K562 (cell line): Measurements from ENCODE around the gene PDIA4.

Experiments used
- CEBPG ChIP-seq, 3 experiments: fragments of 200-800 bp in 1 of 3; sonication (Bioruptor generic) in 1 of 3; sonication (generic) in 1 of 3; formaldehyde crosslinking in 1 of 3; IDR thresholded peaks in 2 of 3; conservative IDR thresholded peaks in 1 of 3; 2 replicates each; pipeline versions ENCODE4 v1.6.1 to v1.8.0; 2016 to 2022; ENCODE audit warnings: missing compliant biosample characterization in 2 of 3, missing genetic modification characterization in 2 of 3, mild to moderate bottlenecking in 1 of 3, missing genetic modification reagents in 1 of 3
- CTCF ChIP-seq, 3 experiments: IDR thresholded peaks in 2 of 3; conservative IDR thresholded peaks in 1 of 3; 2 replicates each; pipeline ENCODE4 v1.5.1; 2011 to 2012; ENCODE audit warnings: low read length in 3 of 3, mild to moderate bottlenecking in 3 of 3, control low read depth in 2 of 3, improper control_type of control experiment in 1 of 3, inconsistent platforms in 1 of 3, low read depth in 1 of 3, mixed read lengths in 1 of 3, moderate library complexity in 1 of 3; ENCODE audit not compliant: insufficient read depth in 2 of 3
- PCBP2 ChIP-seq: fragments of 200-400 bp; formaldehyde crosslinking; IDR thresholded peaks from 2 replicates; pipeline ENCODE4 v1.6.1; 2018; ENCODE audit warnings: low read length, low read depth, mild to moderate bottlenecking, moderate library complexity; ENCODE audit not compliant: poor library complexity, severe bottlenecking
- PRPF4 ChIP-seq: fragments of 200-400 bp; formaldehyde crosslinking; IDR thresholded peaks from one replicate; pipeline ENCODE4 v1.6.1; 2017; ENCODE audit warnings: low read length, low read depth, mild to moderate bottlenecking; ENCODE audit not compliant: insufficient read depth, poor library complexity, severe bottlenecking
- ZBTB8A ChIP-seq: fragments of 450-650 bp; IDR thresholded peaks from 2 replicates; pipeline ENCODE4 v1.6.1; 2018; ENCODE audit warnings: mild to moderate bottlenecking, moderate library complexity; ENCODE audit not compliant: partially characterized antibody
- ZC3H4 ChIP-seq: sonication (generic); formaldehyde crosslinking; IDR thresholded peaks from 2 replicates; pipeline ENCODE4 v1.9.0; 2021; ENCODE audit warnings: missing genetic modification reagents, borderline replicate concordance
- ZNF134 ChIP-seq: fragments of 250-450 bp; sonication (Bioruptor Pico); conservative IDR thresholded peaks from 2 replicates; pipeline ENCODE4 v1.4.0; 2020
- ZNF3 ChIP-seq: fragments of 250-450 bp; sonication (Bioruptor Pico); IDR thresholded peaks from 2 replicates; pipeline ENCODE4 v1.5.0; 2021; ENCODE audit warnings: mild to moderate bottlenecking, moderate library complexity

- TF ChIP-seq PCBP2 (no peak), ZC3H4 (CRISPR knock-in tag) (no peak), CTCF (IDR thresholded peaks at IDR 0.05 in 2 of 3, conservative IDR thresholded peaks at IDR 0.05 in 1 of 3; ENCODE audit: insufficient read depth in 2 of 3, low read depth in 1 of 3, low read length in 3 of 3) (no peak), CEBPG (CRISPR knock-in tag; IDR thresholded peaks at IDR 0.05) (no peak), CEBPG (tag; conservative IDR thresholded peaks at IDR 0.05 in 1 of 2, IDR thresholded peaks at IDR 0.05 in 1 of 2) (no peak), PRPF4 (no peak), ZNF3 (CRISPR knock-in tag) (no peak), ZNF134 (CRISPR knock-in tag) (no peak), ZBTB8A (no peak)
These were observed 3.1 kb upstream of the PDIA4 start for GRCh38 chr7:149031353-149031910.
